ENCODE results near the gene PTPN12. TPM values are rescaled to one million over a fixed set of nuclear protein-coding genes. Genes with fewer than 3 reads are reported as not detected.

Gene PTPN12
- total RNA-seq, 1 experiment from 2014 or later: 118 TPM

- H2AFZ ChIP-seq: no peak overlapping the region
- H3K27me3 ChIP-seq (ENCODE audit: insufficient read depth, low read depth): no peaks in the 10 kb centered on the region
- 0 out of 2 replicates have a peak overlapping the region, but pooled peaks have one; percentile 15 for H3K27ac ChIP-seq
- peaks cover 27% of the 10 kb centered on the region for H4K20me1 ChIP-seq (ENCODE audit: insufficient read depth)
- H3K4me2 ChIP-seq: no peak overlapping the region
- peaks cover 67% of the 10 kb centered on the region for H3F3A ChIP-seq (ENCODE audit: insufficient read depth, low read depth)
- no peak overlapping the region for H3K4me3 ChIP-seq
- POLR2A ChIA-PET (ENCODE audit: unreplicated experiment): no interaction called here
- no peaks in the 10 kb centered on the region for H3K9me2 ChIP-seq (ENCODE audit: insufficient read depth)
- H3K9me3 ChIP-seq (ENCODE audit: insufficient read depth, low read depth): no peaks in the 10 kb centered on the region
- no TSS peak for BruUV-seq (replicated peaks)
- H3K36me3 ChIP-seq (ENCODE audit: low read depth): peaks cover 67% of the 10 kb centered on the region
- DNase-seq: no peak
- CTCF ChIA-PET: no interaction called here
- no peaks in the 10 kb centered on the region for H3K4me1 ChIP-seq (replicated peaks; ENCODE audit: insufficient read depth)
- no peaks in the 10 kb centered on the region; the same call in 1 of the 2 replicates for H3K79me2 ChIP-seq (ENCODE audit: low read depth)
- TF ChIP-seq CTCF (conservative IDR thresholded peaks at IDR 0.05) (no peak), EZH2 (IDR thresholded peaks at IDR 0.05; ENCODE audit: low read depth) (no peak)
- intact Hi-C loops (cut with micrococcal nuclease; ENCODE audit: unreplicated experiment): loop anchor here (5.0 kb wide), 1 partner anchor 42 kb away; no protein-coding TSS in a partner anchor
Observed at GRCh38 chr7:77629797-77630196, 92.7 kb downstream of the PTPN12 start.

GRCh38 chr7:77631820-77632219, 94.7 kb downstream of the PTPN12 start:
- intact Hi-C loops (cut with micrococcal nuclease; ENCODE audit: unreplicated experiment): no loop called here
- H3K27me3 ChIP-seq (ENCODE audit: insufficient read depth, low read depth): no peaks in the 10 kb centered on the region
- no TSS peak for BruUV-seq (replicated peaks)
- TF ChIP-seq EZH2 (IDR thresholded peaks at IDR 0.05; ENCODE audit: low read depth) (no peak), CTCF (conservative IDR thresholded peaks at IDR 0.05) (no peak)
- H3K4me1 ChIP-seq (replicated peaks; ENCODE audit: insufficient read depth): no peaks in the 10 kb centered on the region
- H3K36me3 ChIP-seq (ENCODE audit: low read depth): peaks cover 73% of the 10 kb centered on the region
- H3K9me2 ChIP-seq (ENCODE audit: insufficient read depth): no peaks in the 10 kb centered on the region
- no peak overlapping the region for H3K4me2 ChIP-seq
- H3K9me3 ChIP-seq (ENCODE audit: insufficient read depth, low read depth): no peaks in the 10 kb centered on the region
- CTCF ChIA-PET: interaction anchor here (0.5 to 0.6 kb wide), 2 partner anchors 19 to 161 kb away, joined by 3 to 10 read pairs; no protein-coding TSS in a partner anchor
- POLR2A ChIA-PET (ENCODE audit: unreplicated experiment): interaction anchor here (0.6 kb wide), 2 partner anchors 56 to 87 kb away, joined by 3 read pairs; no protein-coding TSS in a partner anchor
- no peak overlapping the region for H2AFZ ChIP-seq
- no peak for DNase-seq
- H3K79me2 ChIP-seq (ENCODE audit: low read depth): no peaks in the 10 kb centered on the region; the same call in 1 of the 2 replicates
- no peak overlapping the region for H3K27ac ChIP-seq
- peaks cover 31% of the 10 kb centered on the region for H4K20me1 ChIP-seq (ENCODE audit: insufficient read depth)
- no peak overlapping the region for H3K4me3 ChIP-seq
- H3F3A ChIP-seq (ENCODE audit: insufficient read depth, low read depth): peaks cover 81% of the 10 kb centered on the region

GRCh38 chr7:77644774-77645173, 107.7 kb downstream of the PTPN12 start:
- peaks cover 60% of the 10 kb centered on the region for H3F3A ChIP-seq (ENCODE audit: insufficient read depth, low read depth)
- ChIA-PET POLR2A (ENCODE audit: unreplicated experiment) (interaction anchor here (0.6 kb wide), 1 partner anchor 288 kb away, joined by 4 read pairs; no protein-coding TSS in a partner anchor), CTCF (no interaction called here)
- H3K4me2 ChIP-seq: no peak overlapping the region
- peaks cover 29% of the 10 kb centered on the region for H3K36me3 ChIP-seq (ENCODE audit: low read depth)
- no peak for DNase-seq
- no peaks in the 10 kb centered on the region for H3K27me3 ChIP-seq (ENCODE audit: insufficient read depth, low read depth)
- H3K4me1 ChIP-seq (replicated peaks; ENCODE audit: insufficient read depth): no peaks in the 10 kb centered on the region
- H3K4me3 ChIP-seq: no peak overlapping the region
- H3K27ac ChIP-seq: no peak overlapping the region
- intact Hi-C loops (cut with micrococcal nuclease; ENCODE audit: unreplicated experiment): no loop called here
- BruUV-seq (replicated peaks): no TSS peak
- TF ChIP-seq EZH2 (IDR thresholded peaks at IDR 0.05; ENCODE audit: low read depth): no peak
- no peak for TF ChIP-seq CTCF (conservative IDR thresholded peaks at IDR 0.05)
- 0 out of 2 replicates have a peak, but pooled peaks cover 11% of the 10 kb centered on the region for H4K20me1 ChIP-seq (ENCODE audit: insufficient read depth)
- H3K9me2 ChIP-seq (ENCODE audit: insufficient read depth): no peaks in the 10 kb centered on the region
- H3K79me2 ChIP-seq (ENCODE audit: low read depth): no peaks in the 10 kb centered on the region
- H3K9me3 ChIP-seq (ENCODE audit: insufficient read depth, low read depth): no peaks in the 10 kb centered on the region
- H2AFZ ChIP-seq: no peak overlapping the region

Data from PC-9 (cell line).